Tibial nerve (tissue), 4 donors: ENCODE data around the gene APP. TPM values are rescaled to one million over a fixed set of nuclear protein-coding genes. Genes with fewer than 3 reads are reported as not detected.

ENCODE experiments used
- DNase-seq, 2 donors: peaks; one replicate each; pipeline ENCODE4 v3.0.0-alpha.2; 2019; ENCODE audit warnings: low spot score in 2 of 2
- H3K27ac ChIP-seq, 4 donors: fragments of 200-600 bp; sonication (generic) in 3 of 4; one replicate each; pipeline ENCODE4 v1.5.1; 2017 to 2019; ENCODE audit warnings: mild to moderate bottlenecking in 1 of 4
- H3K27me3 ChIP-seq, 2 donors: fragments of 200-600 bp; sonication (generic) in 1 of 2; one replicate each; pipeline versions ENCODE4 v1.5.1 to v1.6.0; 2017 to 2019
- H3K36me3 ChIP-seq, 3 donors: fragments of 200-600 bp; sonication (generic); one replicate each; pipeline ENCODE4 v1.5.1; 2018 to 2019
- H3K4me1 ChIP-seq, 4 donors: fragments of 200-600 bp; sonication (generic) in 3 of 4; one replicate each; pipeline ENCODE4 v1.5.1; 2017 to 2019
- H3K4me3 ChIP-seq, 4 donors: fragments of 200-600 bp; sonication (generic) in 3 of 4; one replicate each; pipeline ENCODE4 v1.5.1; 2017 to 2019; ENCODE audit warnings: mild to moderate bottlenecking in 1 of 4, moderate library complexity in 1 of 4
- H3K9me3 ChIP-seq, 4 donors: fragments of 200-600 bp; sonication (generic) in 3 of 4; one replicate each; pipeline ENCODE4 v1.5.1; 2017 to 2019
- EP300 ChIP-seq, 2 donors: sonication (generic); formaldehyde crosslinking; IDR thresholded peaks; one replicate each; pipeline ENCODE4 v1.6.1; 2017; ENCODE audit warnings: antibody characterized with exemption in 2 of 2, mild to moderate bottlenecking in 1 of 2
- POLR2A ChIP-seq, 2 donors: fragments of 450-650 bp; IDR thresholded peaks; one replicate each; pipeline ENCODE4 v1.6.1; 2017; ENCODE audit warnings: antibody characterized with exemption in 2 of 2, mild to moderate bottlenecking in 2 of 2, moderate library complexity in 2 of 2
- WGBS, 2 donors: methylation state at CpG; one replicate each; pipeline ENCODE4 v1.1.5; 2018; 5-methylcytosine and 5-hydroxymethylcytosine counted together
- total RNA-seq, 4 donors: library from RNA; depleted of rRNA; stranded (reverse); fragments of >200 nt; gene quantifications; one replicate each; pipeline ENCODE4 v1.1.0, GENCODE V29; 2016
- TF ChIP-seq, protein P1 (sequence below), 5 experiments: fragments of 200-600 bp in 3 of 5; fragments of 450-650 bp in 2 of 5; sonication (generic) in 3 of 5; IDR thresholded peaks; one replicate each; pipeline ENCODE4 v1.5.1; 2016 to 2019; ENCODE audit warnings: antibody characterized with exemption in 5 of 5, mild to moderate bottlenecking in 3 of 5, moderate library complexity in 2 of 5

APP gene
- total RNA-seq, 4 donors from 2014 or later, result 271 to 327 (median 293) TPM

DNA sequence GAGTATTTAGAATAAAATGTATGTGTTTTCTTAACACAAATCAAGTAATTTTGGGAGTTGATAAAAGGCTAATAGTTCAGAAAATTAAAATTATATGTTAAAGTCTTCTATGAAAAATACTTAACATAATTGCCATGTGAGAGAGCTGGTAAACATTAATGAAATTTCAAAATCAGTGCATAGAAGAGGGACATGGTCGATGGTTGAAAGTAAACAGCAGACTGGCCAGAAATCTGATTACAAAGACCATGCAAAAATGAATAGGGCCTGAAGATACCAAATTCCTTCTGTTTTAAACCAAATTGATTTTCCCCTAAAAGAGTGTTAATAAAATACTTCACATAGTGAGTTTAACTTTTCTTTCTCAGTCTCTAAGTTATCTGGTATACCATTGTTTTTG, 307.5 kb downstream of the APP start:
- H3K27me3 ChIP-seq, result no peaks in the 10 kb centered on the region
- no peaks in the 10 kb centered on the region for H3K9me3 ChIP-seq
- no peak overlapping the region for H3K27ac ChIP-seq
- no peak for TF ChIP-seq POLR2A (IDR thresholded peaks at IDR 0.05)
- TF ChIP-seq EP300 (IDR thresholded peaks at IDR 0.05), result no peak
- TF ChIP-seq, protein P1, sequence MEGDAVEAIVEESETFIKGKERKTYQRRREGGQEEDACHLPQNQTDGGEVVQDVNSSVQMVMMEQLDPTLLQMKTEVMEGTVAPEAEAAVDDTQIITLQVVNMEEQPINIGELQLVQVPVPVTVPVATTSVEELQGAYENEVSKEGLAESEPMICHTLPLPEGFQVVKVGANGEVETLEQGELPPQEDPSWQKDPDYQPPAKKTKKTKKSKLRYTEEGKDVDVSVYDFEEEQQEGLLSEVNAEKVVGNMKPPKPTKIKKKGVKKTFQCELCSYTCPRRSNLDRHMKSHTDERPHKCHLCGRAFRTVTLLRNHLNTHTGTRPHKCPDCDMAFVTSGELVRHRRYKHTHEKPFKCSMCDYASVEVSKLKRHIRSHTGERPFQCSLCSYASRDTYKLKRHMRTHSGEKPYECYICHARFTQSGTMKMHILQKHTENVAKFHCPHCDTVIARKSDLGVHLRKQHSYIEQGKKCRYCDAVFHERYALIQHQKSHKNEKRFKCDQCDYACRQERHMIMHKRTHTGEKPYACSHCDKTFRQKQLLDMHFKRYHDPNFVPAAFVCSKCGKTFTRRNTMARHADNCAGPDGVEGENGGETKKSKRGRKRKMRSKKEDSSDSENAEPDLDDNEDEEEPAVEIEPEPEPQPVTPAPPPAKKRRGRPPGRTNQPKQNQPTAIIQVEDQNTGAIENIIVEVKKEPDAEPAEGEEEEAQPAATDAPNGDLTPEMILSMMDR (IDR thresholded peaks at IDR 0.05), result no peak
- DNase-seq, result no peak
- H3K36me3 ChIP-seq, result no peaks in the 10 kb centered on the region
- H3K4me3 ChIP-seq, result no peak overlapping the region
- WGBS, 2 donors, result 60 to 79% methylated on average over 1 of the region's 1 CpG
- peaks cover 0 to 6% (median 0%) of the 10 kb centered on the region in 4 donors for H3K4me1 ChIP-seq

- Histone ChIP-seq H3K4me1 (peaks cover 0 to 6% (median 0%) of the 10 kb centered on the region in 4 donors), H3K27me3 (no peaks in the 10 kb centered on the region), H3K36me3 (no peaks in the 10 kb centered on the region), H3K9me3 (no peaks in the 10 kb centered on the region), H3K27ac (no peak overlapping the region), H3K4me3 (no peak overlapping the region)
- no peak for DNase-seq
- TF ChIP-seq, protein P1 (IDR thresholded peaks at IDR 0.05), result peak in 2 of 5 experiments; percentile 31 to 42
- TF ChIP-seq POLR2A (IDR thresholded peaks at IDR 0.05), result no peak
- 50 to 63% methylated on average over 1 of the region's 1 CpG for WGBS, 2 donors
These were observed 308.0 kb downstream of the APP start for GRCh38 chr21:25862596-25862995.

GRCh38 chr21:25862112-25862511, 308.5 kb downstream of the APP start:
- H3K27me3 ChIP-seq, result no peaks in the 10 kb centered on the region
- H3K4me1 ChIP-seq, result peaks cover 0 to 6% (median 0%) of the 10 kb centered on the region in 4 donors
- no peak overlapping the region for H3K27ac ChIP-seq
- 77 to 82% methylated on average over 3 of the region's 3 CpGs for WGBS, 2 donors
- TF ChIP-seq, protein P1 (IDR thresholded peaks at IDR 0.05), result no peak
- TF ChIP-seq POLR2A (IDR thresholded peaks at IDR 0.05), result no peak
- no peak for TF ChIP-seq EP300 (IDR thresholded peaks at IDR 0.05)
- no peaks in the 10 kb centered on the region for H3K36me3 ChIP-seq
- no peak overlapping the region for H3K4me3 ChIP-seq
- no peaks in the 10 kb centered on the region for H3K9me3 ChIP-seq
- DNase-seq, result no peak

DNA sequence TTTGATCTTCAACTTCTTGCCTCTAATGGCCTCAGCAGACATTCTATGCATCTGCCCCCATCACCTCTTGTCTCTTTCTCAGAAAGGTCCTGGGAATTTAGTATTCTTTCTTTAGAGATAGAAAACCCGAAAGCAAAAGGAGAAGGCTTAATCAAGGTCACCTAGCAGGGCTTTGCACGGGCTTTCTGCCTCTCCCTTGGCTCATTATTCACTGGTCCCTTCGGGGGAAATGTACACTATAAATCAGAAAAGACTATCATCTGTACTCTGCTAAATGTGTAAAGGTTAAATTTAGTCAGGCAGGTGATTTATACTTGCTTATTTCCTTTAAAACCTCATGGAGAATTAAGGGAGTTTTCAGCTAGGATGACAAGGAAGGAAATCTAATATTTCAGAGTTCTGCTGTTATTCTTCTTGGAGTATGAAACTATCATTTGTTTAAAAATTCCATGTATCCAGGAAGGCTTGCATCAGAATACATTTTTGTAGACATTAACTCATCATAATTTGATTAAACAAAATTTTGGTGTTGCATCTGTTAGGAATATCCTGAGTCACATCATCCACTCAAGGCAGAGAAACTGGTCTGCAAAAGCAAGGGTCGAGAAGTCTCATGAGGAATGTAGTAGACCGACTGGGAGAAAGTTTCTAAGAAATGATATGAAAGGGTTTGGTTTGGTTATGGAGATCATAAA, 311.2 kb downstream of the APP start:
- no peak overlapping the region for H3K4me3 ChIP-seq
- no peak overlapping the region for H3K27ac ChIP-seq
- 65 to 71% methylated on average over 5 of the region's 5 CpGs for WGBS, 2 donors

DNA sequence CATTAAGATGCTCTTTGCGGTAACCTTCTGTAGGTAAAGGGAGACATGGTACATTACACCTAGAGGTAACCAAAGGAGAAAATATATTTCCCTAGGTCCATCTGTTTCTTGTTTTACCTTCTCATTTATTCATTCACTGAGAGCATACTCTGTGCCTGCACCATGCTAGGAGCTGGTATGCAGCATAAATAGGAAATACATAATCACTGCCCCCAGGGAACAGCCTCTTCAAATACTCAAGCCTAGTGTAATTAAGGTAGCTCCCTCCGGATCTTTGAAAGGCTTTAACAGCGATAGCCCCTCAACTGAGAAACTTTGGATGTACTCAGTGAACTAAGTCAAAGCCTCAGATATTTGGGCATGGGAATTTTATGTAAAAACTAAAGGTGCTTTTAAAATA, 312.2 kb downstream of the APP start:
- TF ChIP-seq EP300 (IDR thresholded peaks at IDR 0.05) (no peak), POLR2A (IDR thresholded peaks at IDR 0.05) (no peak)
- TF ChIP-seq, protein P1 (IDR thresholded peaks at IDR 0.05), result no peak
- Histone ChIP-seq H3K27ac (no peak overlapping the region), H3K36me3 (no peaks in the 10 kb centered on the region), H3K27me3 (no peaks in the 10 kb centered on the region), H3K4me3 (no peak overlapping the region), H3K9me3 (no peaks in the 10 kb centered on the region), H3K4me1 (no peaks in the 10 kb centered on the region)
- 82 to 83% methylated on average over 3 of the region's 3 CpGs for WGBS, 2 donors
- DNase-seq, result no peak

More for the DNA sequence above, 311.2 kb downstream of the APP start:
- no peaks in the 10 kb centered on the region for H3K36me3 ChIP-seq
- no peaks in the 10 kb centered on the region for H3K9me3 ChIP-seq
- H3K4me1 ChIP-seq, result no peaks in the 10 kb centered on the region
- TF ChIP-seq POLR2A (IDR thresholded peaks at IDR 0.05), result no peak
- TF ChIP-seq, protein P1 (IDR thresholded peaks at IDR 0.05), result no peak
- no peak for TF ChIP-seq EP300 (IDR thresholded peaks at IDR 0.05)
- no peaks in the 10 kb centered on the region for H3K27me3 ChIP-seq
- no peak for DNase-seq
